PC-9 (cell line): Measurements from ENCODE around the gene IL22RA2. TPM values are rescaled to one million over a fixed set of nuclear protein-coding genes. Genes with fewer than 3 reads are reported as not detected.
A peak's percentile ranks its signal among the peaks of the same experiment; 100 is the strongest.

Experiments
- BruUV-seq: library from RNA; stranded (reverse); fragments of 400-500 nt; replicated peaks from 2 replicates; lab custom pipeline; 2021; lab: Mats Ljungman, UMichigan
- CTCF ChIA-PET: fragments of 300-600 bp; sonication (Branson Sonifier 250); formaldehyde crosslinking; loops from one replicate; lab custom pipeline; 2022; ENCODE audit warnings: antibody characterized with exemption; lab: Charles Lee
- POLR2A ChIA-PET: fragments of 300-600 bp; sonication (Branson Sonifier 250); formaldehyde crosslinking; loops from one replicate; lab custom pipeline; 2022; ENCODE audit warnings: antibody characterized with exemption; ENCODE audit not compliant: unreplicated experiment; lab: Charles Lee
- DNase-seq, 2 experiments: peaks; one replicate each; pipeline versions ENCODE4 v3.0.0 to v3.0.0-alpha.2; 2015 to 2022; ENCODE audit warnings: mixed read lengths in 1 of 2
- H2AFZ ChIP-seq: fragments of 200-600 bp; sonication (generic); 2 replicates; pipeline ENCODE4 v1.8.1; 2017; ENCODE audit warnings: antibody characterized with exemption
- H3F3A ChIP-seq: fragments of 200-600 bp; sonication (generic); 2 replicates; pipeline ENCODE4 v1.8.1; 2017; ENCODE audit warnings: antibody characterized with exemption, mild to moderate bottlenecking, low read depth; ENCODE audit not compliant: insufficient read depth
- H3K27ac ChIP-seq: fragments of 200-600 bp; sonication (generic); 2 replicates; pipeline ENCODE4 v1.6.1; 2016; ENCODE audit warnings: mixed run types
- H3K27me3 ChIP-seq: fragments of 200-600 bp; sonication (generic); 2 replicates; pipeline ENCODE4 v1.6.1; 2016; ENCODE audit warnings: low read depth, mixed run types; ENCODE audit not compliant: insufficient read depth
- H3K36me3 ChIP-seq: fragments of 200-600 bp; sonication (generic); 2 replicates; pipeline ENCODE4 v1.6.1; 2016; ENCODE audit warnings: low read depth, mixed run types
- H3K4me1 ChIP-seq: fragments of 200-600 bp; sonication (generic); replicated peaks from 2 replicates; pipeline ENCODE4 v1.6.1; 2016; ENCODE audit warnings: mixed run types; ENCODE audit not compliant: insufficient read depth
- H3K4me2 ChIP-seq: fragments of 200-600 bp; sonication (generic); 2 replicates; pipeline ENCODE4 v1.6.1; 2017; ENCODE audit warnings: mixed run types
- H3K4me3 ChIP-seq: fragments of 200-600 bp; sonication (generic); 2 replicates; pipeline ENCODE4 v1.6.1; 2016; ENCODE audit warnings: mixed run types
- H3K79me2 ChIP-seq: fragments of 200-600 bp; sonication (generic); 2 replicates; pipeline ENCODE4 v1.6.1; 2017; ENCODE audit warnings: low read depth, mixed run types
- H3K9me2 ChIP-seq: fragments of 200-600 bp; sonication (generic); 2 replicates; pipeline ENCODE4 v1.8.1; 2017; ENCODE audit warnings: mild to moderate bottlenecking; ENCODE audit not compliant: insufficient read depth
- H3K9me3 ChIP-seq: fragments of 200-600 bp; sonication (generic); 2 replicates; pipeline ENCODE4 v1.8.1; 2016; ENCODE audit warnings: low read depth; ENCODE audit not compliant: insufficient read depth
- H4K20me1 ChIP-seq: fragments of 200-600 bp; sonication (generic); 2 replicates; pipeline ENCODE4 v1.8.1; 2017; ENCODE audit not compliant: insufficient read depth
- EZH2 ChIP-seq: fragments of 200-600 bp; sonication (generic); IDR thresholded peaks from 2 replicates; pipeline ENCODE4 v1.8.0; 2017; ENCODE audit warnings: antibody characterized with exemption, low read depth
- intact Hi-C: fragments of 100-400 bp; cut with micrococcal nuclease; formaldehyde crosslinking; loops from one replicate; pipeline ENCODE4 v1.10.0; 2022; ENCODE audit not compliant: unreplicated experiment
- total RNA-seq: library from RNA; stranded (reverse); gene quantifications from 2 replicates; pipeline ENCODE4 v1.2.3, GENCODE V29; 2021
- TF ChIP-seq, protein P1 (sequence below): fragments of 200-600 bp; sonication (generic); conservative IDR thresholded peaks from 2 replicates; pipeline ENCODE4 v1.6.1; 2017; ENCODE audit warnings: mixed run types, antibody characterized with exemption, mild to moderate bottlenecking, moderate library complexity

Gene IL22RA2
- total RNA-seq, 1 experiment from 2014 or later, result not detected

DNA sequence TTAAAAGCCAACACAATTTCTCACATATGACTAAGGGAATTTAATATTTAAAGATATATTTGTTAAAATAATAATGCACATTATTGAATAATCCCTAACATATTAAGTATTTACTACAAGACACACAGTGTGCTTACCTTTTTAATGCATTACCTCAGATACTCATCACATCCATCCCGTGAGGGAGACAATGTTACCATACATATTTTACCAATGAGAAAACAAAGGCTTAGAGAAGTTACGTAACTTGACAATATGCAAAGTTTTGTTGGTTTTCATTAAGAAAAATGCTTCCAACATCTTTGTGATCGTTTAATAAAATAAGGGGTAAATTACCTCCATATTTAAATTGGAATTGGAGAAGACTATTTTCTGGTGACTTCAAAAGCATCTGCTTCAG is 41.5 kb upstream of the IL22RA2 start:
- Histone ChIP-seq H3K36me3 (peaks cover 39% of the 10 kb centered on the region; the same call in 1 of the 2 replicates), H3K9me3 (no peaks in the 10 kb centered on the region), H3K4me1 (peaks cover 32% of the 10 kb centered on the region), H3K9me2 (no peaks in the 10 kb centered on the region), H3K79me2 (peaks cover 91% of the 10 kb centered on the region), H3K4me3 (no peak overlapping the region), H3K27ac (no peak overlapping the region), H4K20me1 (peaks cover 31% of the 10 kb centered on the region; the same call in 1 of the 2 replicates), H3K27me3 (no peaks in the 10 kb centered on the region), H3F3A (peaks cover 19% of the 10 kb centered on the region; the same call in 1 of the 2 replicates), H3K4me2 (peak overlapping the region; percentile 5; the same call in 1 of the 2 replicates), H2AFZ (no peak overlapping the region)
- intact Hi-C loops, result no loop called here
- TF ChIP-seq, protein P1, sequence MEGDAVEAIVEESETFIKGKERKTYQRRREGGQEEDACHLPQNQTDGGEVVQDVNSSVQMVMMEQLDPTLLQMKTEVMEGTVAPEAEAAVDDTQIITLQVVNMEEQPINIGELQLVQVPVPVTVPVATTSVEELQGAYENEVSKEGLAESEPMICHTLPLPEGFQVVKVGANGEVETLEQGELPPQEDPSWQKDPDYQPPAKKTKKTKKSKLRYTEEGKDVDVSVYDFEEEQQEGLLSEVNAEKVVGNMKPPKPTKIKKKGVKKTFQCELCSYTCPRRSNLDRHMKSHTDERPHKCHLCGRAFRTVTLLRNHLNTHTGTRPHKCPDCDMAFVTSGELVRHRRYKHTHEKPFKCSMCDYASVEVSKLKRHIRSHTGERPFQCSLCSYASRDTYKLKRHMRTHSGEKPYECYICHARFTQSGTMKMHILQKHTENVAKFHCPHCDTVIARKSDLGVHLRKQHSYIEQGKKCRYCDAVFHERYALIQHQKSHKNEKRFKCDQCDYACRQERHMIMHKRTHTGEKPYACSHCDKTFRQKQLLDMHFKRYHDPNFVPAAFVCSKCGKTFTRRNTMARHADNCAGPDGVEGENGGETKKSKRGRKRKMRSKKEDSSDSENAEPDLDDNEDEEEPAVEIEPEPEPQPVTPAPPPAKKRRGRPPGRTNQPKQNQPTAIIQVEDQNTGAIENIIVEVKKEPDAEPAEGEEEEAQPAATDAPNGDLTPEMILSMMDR, result no peak
- no peak for TF ChIP-seq EZH2
- POLR2A ChIA-PET, result no interaction called here
- CTCF ChIA-PET, result no interaction called here
- no peak for DNase-seq
- BruUV-seq, result no TSS peak

DNA sequence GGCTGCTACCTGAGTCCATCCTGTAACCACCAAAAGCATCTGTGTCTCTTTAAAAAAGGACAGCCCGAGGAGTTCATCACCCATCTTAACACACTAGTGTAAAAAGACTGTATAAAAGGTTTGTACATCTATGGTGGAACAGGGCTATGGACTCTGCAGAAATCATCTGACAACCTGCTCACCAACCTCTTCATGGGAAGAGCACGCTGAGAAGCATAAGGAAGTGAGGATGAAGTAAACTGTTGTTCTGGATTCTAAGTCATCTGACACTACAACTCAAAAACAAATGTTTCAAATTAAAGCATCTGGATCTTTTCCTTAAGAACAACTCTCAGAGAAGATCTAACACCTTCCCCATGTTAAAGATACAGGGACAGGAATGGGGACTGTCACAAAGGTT is 40.4 kb upstream of the IL22RA2 start:
- peaks cover 50% of the 10 kb centered on the region; the same call in 1 of the 2 replicates for H3K36me3 ChIP-seq
- no peaks in the 10 kb centered on the region for H3K9me2 ChIP-seq
- ChIA-PET CTCF (no interaction called here), POLR2A (interaction anchor here (0.6 kb wide), 1 partner anchor 198 kb away, joined by 4 read pairs; no protein-coding TSS in a partner anchor)
- no TSS peak for BruUV-seq
- no peak overlapping the region for H3K27ac ChIP-seq
- TF ChIP-seq, protein P1, result no peak
- H3K79me2 ChIP-seq, result peaks cover 100% of the 10 kb centered on the region
- no peak overlapping the region for H2AFZ ChIP-seq
- H3K4me3 ChIP-seq, result no peak overlapping the region
- H3F3A ChIP-seq, result peaks cover 10% of the 10 kb centered on the region; the same call in 1 of the 2 replicates
- H3K4me2 ChIP-seq, result no peak overlapping the region
- peaks cover 26% of the 10 kb centered on the region for H3K4me1 ChIP-seq
- H3K27me3 ChIP-seq, result no peaks in the 10 kb centered on the region
- H4K20me1 ChIP-seq, result peaks cover 31% of the 10 kb centered on the region; the same call in 1 of the 2 replicates
- DNase-seq, result no peak
- intact Hi-C loops, result no loop called here
- H3K9me3 ChIP-seq, result no peaks in the 10 kb centered on the region; the same call in 1 of the 2 replicates

DNA sequence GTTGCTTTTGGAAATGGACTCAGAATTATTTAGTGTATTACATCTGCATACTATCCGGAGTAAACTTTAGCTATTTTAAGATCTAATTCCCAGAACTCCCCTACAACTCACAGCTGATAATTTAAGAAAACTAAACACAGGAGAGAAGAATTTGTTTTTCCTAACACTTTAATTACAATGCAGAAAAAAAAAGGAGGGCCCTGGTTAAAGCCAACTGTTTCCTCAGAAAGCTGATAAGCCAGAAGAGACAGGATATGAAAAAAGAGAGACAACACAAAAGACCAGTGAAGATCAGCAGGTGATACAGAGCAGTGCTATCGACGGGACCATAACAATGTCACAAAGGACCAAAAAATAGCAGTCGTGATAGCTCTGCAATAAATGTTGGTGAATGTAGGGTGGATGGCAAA is 39.9 kb upstream of the IL22RA2 start:
- DNase-seq, result no peak
- BruUV-seq, result no TSS peak
- peaks cover 95% of the 10 kb centered on the region for H3K79me2 ChIP-seq
- H3K4me2 ChIP-seq, result no peak overlapping the region
- intact Hi-C loops, result no loop called here
- peaks cover 26% of the 10 kb centered on the region for H3K4me1 ChIP-seq
- H2AFZ ChIP-seq, result no peak overlapping the region
- no peaks in the 10 kb centered on the region for H3K27me3 ChIP-seq
- H3K9me3 ChIP-seq, result no peaks in the 10 kb centered on the region; the same call in 1 of the 2 replicates
- ChIA-PET CTCF (no interaction called here), POLR2A (interaction anchor here (0.6 kb wide), 1 partner anchor 198 kb away, joined by 4 read pairs; no protein-coding TSS in a partner anchor)
- no peaks in the 10 kb centered on the region for H3K9me2 ChIP-seq
- H3F3A ChIP-seq, result peaks cover 5% of the 10 kb centered on the region; the same call in 1 of the 2 replicates
- H4K20me1 ChIP-seq, result peaks cover 31% of the 10 kb centered on the region; the same call in 1 of the 2 replicates
- TF ChIP-seq, protein P1, result no peak
- TF ChIP-seq EZH2, result no peak
- no peak overlapping the region for H3K27ac ChIP-seq
- H3K36me3 ChIP-seq, result peaks cover 50% of the 10 kb centered on the region; the same call in 1 of the 2 replicates
- no peak overlapping the region for H3K4me3 ChIP-seq
